ENCODE measurements around the gene SH2D5.

The SH2D5 gene

DNA sequence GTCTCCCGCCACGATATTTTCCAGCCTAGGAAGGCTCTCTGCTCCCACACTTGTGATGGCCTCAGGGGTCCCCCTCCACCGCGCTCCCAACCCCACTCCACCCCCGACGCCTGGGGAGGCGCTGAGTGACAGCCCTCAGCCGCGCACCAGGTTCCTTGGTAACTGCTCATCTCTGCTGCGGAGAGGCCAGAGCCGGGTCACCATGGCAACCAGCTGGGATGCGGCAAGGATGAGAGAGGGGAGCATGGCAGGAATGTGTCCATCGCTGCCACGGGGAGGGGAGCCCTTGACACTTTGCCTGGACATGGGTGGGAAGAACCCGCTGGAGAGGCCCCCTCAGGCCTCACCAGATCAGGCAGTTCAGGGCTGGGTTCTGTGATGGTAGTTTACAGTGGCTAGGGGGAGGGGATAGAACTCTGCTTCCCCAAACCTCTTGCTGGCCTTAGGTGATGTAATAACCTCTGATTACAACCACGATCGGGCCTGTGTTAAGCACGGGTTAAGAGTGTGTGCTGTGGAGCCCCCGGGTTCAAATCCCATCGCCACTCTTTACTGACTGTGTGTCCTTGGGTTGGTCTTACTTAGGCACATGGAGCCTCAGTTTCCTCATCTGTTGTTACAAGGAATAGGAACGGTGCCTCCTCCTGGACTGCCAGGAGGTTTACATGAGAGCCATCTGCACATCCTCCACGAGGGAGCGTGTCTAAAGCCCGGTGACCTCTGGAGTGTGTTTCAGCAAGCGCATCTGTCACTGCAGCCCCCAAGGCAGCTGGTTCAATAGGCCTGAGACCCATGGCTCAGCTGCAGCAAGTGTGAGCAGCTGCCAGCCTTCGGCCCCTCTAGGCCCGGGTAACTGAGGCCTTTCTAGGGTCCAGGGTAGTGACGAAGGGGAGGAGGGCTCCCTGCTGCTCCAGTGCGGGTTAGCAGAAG, 21.0 kb downstream of the SH2D5 start:
- 0 out of 3 replicates have a peak, but pooled peaks have one; percentile 22 for ATAC-seq
- no peak for TF ChIP-seq OSR1 (CRISPR knock-in tag; IDR thresholded peaks at IDR 0.05)
- no peak for TF ChIP-seq GLIS3 (CRISPR knock-in tag; IDR thresholded peaks at IDR 0.05)
- no peak for TF ChIP-seq PPARA (CRISPR knock-in tag; IDR thresholded peaks at IDR 0.05; ENCODE audit: borderline replicate concordance)
- no peak for TF ChIP-seq ESRRG (CRISPR knock-in tag; IDR thresholded peaks at IDR 0.05)
- TF ChIP-seq ZC3H10 (CRISPR knock-in tag; IDR thresholded peaks at IDR 0.05), result no peak
- TF ChIP-seq ISL1 (CRISPR knock-in tag; IDR thresholded peaks at IDR 0.05), result no peak

DNA sequence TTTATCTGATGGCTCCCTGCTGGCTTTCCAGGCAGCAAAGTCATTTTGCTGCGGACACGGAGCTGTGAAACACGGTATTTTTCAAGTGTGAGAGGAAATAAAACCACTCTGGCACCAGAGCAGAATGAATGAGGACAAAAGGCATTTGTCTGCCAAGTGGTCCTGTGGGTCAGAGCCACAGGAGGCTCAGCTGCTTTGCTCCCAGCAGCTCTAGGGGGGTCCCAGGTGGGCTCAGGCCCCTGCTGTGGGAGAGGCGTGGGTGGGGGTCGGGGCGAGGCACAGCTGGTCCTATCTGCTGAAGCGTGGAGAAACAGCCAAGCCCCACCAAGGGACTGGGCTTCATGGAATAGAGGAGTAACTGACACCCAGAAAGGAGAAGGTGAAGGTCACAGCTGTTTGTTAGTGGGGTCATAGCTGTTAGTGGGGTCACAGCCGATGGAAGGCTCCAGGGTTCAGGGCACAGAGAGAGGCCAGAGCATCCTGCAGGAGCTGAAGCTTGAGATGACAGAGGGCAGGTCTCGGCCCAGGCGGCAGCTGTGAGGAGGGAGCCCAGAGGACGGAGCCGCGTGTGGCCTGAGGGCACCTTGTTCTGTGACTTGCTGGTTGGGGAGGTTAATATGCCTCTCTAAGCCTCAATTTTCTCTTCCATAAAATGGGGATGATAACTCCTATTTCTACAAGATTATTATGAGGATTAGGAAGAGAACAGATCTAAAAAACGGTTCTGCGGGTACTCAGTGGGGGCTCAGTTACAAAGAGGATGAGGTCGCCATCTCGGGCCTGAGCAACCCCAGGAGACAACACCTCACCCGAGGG, 21.8 kb downstream of the SH2D5 start:
- no peak; the same call in 2 of the 3 replicates for ATAC-seq
- TF ChIP-seq PPARA (CRISPR knock-in tag; IDR thresholded peaks at IDR 0.05; ENCODE audit: borderline replicate concordance), result no peak
- no peak for TF ChIP-seq SNAI2 (CRISPR knock-in tag; IDR thresholded peaks at IDR 0.05)
- no peak for TF ChIP-seq OSR1 (CRISPR knock-in tag; IDR thresholded peaks at IDR 0.05)
- no peak for TF ChIP-seq BACH2 (CRISPR knock-in tag; IDR thresholded peaks at IDR 0.05; ENCODE audit: borderline replicate concordance)
- TF ChIP-seq ZNF70 (CRISPR knock-in tag; IDR thresholded peaks at IDR 0.05), result peak; percentile 53; the same call in 1 of the 2 replicates

DNA sequence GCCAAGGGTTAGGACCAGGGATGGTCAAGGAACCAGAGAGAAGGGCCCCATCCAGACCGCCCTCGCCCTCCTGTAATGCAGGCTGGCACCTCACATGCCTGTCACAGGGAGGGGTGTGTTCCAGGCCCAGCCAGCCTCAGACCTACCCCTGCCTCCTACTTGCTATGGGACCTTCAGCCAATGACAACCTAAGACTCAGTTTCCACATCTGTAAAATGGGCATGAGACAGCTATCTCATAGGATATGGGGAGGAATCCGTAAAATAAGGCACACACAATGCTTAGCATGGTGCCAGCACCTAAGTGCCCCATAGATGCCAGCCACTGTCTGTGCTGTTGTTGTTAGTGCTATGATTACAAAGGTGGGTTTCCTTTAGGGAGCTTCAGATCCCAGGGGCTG, 22.6 kb downstream of the SH2D5 start:
- TF ChIP-seq, protein P1, sequence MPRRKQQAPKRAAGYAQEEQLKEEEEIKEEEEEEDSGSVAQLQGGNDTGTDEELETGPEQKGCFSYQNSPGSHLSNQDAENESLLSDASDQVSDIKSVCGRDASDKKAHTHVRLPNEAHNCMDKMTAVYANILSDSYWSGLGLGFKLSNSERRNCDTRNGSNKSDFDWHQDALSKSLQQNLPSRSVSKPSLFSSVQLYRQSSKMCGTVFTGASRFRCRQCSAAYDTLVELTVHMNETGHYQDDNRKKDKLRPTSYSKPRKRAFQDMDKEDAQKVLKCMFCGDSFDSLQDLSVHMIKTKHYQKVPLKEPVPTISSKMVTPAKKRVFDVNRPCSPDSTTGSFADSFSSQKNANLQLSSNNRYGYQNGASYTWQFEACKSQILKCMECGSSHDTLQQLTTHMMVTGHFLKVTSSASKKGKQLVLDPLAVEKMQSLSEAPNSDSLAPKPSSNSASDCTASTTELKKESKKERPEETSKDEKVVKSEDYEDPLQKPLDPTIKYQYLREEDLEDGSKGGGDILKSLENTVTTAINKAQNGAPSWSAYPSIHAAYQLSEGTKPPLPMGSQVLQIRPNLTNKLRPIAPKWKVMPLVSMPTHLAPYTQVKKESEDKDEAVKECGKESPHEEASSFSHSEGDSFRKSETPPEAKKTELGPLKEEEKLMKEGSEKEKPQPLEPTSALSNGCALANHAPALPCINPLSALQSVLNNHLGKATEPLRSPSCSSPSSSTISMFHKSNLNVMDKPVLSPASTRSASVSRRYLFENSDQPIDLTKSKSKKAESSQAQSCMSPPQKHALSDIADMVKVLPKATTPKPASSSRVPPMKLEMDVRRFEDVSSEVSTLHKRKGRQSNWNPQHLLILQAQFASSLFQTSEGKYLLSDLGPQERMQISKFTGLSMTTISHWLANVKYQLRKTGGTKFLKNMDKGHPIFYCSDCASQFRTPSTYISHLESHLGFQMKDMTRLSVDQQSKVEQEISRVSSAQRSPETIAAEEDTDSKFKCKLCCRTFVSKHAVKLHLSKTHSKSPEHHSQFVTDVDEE (CRISPR knock-in tag; IDR thresholded peaks at IDR 0.05), result no peak
- TF ChIP-seq SNAI2 (CRISPR knock-in tag; IDR thresholded peaks at IDR 0.05) (no peak), ZNF70 (CRISPR knock-in tag; IDR thresholded peaks at IDR 0.05) (no peak), TOX (CRISPR knock-in tag; IDR thresholded peaks at IDR 0.05; ENCODE audit: borderline replicate concordance) (no peak), ARNTL (CRISPR knock-in tag; IDR thresholded peaks at IDR 0.05; ENCODE audit: borderline replicate concordance, low read depth) (no peak), ZFP3 (CRISPR knock-in tag; IDR thresholded peaks at IDR 0.05) (no peak), PPARA (CRISPR knock-in tag; IDR thresholded peaks at IDR 0.05; ENCODE audit: borderline replicate concordance) (no peak), GLIS3 (CRISPR knock-in tag; IDR thresholded peaks at IDR 0.05) (no peak), BACH2 (CRISPR knock-in tag; IDR thresholded peaks at IDR 0.05; ENCODE audit: borderline replicate concordance) (no peak), OSR1 (CRISPR knock-in tag; IDR thresholded peaks at IDR 0.05) (no peak), ISL1 (CRISPR knock-in tag; IDR thresholded peaks at IDR 0.05) (no peak), ZNF8 (CRISPR knock-in tag; IDR thresholded peaks at IDR 0.05) (no peak)
- TF ChIP-seq, protein P2, sequence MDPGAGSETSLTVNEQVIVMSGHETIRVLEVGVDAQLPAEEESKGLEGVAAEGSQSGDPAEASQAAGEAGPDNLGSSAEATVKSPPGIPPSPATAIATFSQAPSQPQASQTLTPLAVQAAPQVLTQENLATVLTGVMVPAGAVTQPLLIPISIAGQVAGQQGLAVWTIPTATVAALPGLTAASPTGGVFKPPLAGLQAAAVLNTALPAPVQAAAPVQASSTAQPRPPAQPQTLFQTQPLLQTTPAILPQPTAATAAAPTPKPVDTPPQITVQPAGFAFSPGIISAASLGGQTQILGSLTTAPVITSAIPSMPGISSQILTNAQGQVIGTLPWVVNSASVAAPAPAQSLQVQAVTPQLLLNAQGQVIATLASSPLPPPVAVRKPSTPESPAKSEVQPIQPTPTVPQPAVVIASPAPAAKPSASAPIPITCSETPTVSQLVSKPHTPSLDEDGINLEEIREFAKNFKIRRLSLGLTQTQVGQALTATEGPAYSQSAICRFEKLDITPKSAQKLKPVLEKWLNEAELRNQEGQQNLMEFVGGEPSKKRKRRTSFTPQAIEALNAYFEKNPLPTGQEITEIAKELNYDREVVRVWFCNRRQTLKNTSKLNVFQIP (CRISPR knock-in tag; IDR thresholded peaks at IDR 0.05; ENCODE audit: borderline replicate concordance, low read depth), result no peak
- TF ChIP-seq, protein P3, sequence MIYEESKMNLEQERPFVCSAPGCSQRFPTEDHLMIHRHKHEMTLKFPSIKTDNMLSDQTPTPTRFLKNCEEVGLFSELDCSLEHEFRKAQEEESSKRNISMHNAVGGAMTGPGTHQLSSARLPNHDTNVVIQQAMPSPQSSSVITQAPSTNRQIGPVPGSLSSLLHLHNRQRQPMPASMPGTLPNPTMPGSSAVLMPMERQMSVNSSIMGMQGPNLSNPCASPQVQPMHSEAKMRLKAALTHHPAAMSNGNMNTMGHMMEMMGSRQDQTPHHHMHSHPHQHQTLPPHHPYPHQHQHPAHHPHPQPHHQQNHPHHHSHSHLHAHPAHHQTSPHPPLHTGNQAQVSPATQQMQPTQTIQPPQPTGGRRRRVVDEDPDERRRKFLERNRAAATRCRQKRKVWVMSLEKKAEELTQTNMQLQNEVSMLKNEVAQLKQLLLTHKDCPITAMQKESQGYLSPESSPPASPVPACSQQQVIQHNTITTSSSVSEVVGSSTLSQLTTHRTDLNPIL (CRISPR knock-in tag; IDR thresholded peaks at IDR 0.05; ENCODE audit: low read depth), result no peak
- ATAC-seq, result no peak

DNA sequence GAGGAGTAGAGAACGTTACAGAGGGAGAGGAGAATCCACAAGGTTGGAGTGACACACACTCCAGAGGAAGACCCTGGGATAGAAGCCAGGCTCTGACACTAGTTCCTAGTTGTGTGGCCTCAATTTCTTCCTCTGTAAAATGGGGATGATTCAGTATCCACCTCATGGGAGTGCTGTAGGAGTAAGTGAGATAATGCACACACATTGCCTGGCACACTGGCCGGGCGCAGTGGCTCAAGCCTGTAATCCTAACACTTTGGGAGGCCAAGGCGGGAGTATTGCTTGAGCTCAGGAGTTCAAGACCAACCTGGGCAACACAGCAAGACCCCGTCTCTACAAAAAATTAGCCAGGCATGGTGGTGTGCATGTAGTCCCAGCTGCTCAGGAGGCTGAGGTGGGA, 23.6 kb downstream of the SH2D5 start:
- ATAC-seq, result no peak
- TF ChIP-seq ZC3H10 (CRISPR knock-in tag; IDR thresholded peaks at IDR 0.05) (no peak), ISL1 (CRISPR knock-in tag; IDR thresholded peaks at IDR 0.05) (no peak), SNAI2 (CRISPR knock-in tag; IDR thresholded peaks at IDR 0.05) (no peak), ZFP3 (CRISPR knock-in tag; IDR thresholded peaks at IDR 0.05) (no peak), TOX (CRISPR knock-in tag; IDR thresholded peaks at IDR 0.05; ENCODE audit: borderline replicate concordance) (no peak), ZNF70 (CRISPR knock-in tag; IDR thresholded peaks at IDR 0.05) (no peak), CSDC2 (CRISPR knock-in tag; IDR thresholded peaks at IDR 0.05) (no peak), OSR1 (CRISPR knock-in tag; IDR thresholded peaks at IDR 0.05) (no peak), ARNTL (CRISPR knock-in tag; IDR thresholded peaks at IDR 0.05; ENCODE audit: borderline replicate concordance, low read depth) (no peak), ZNF8 (CRISPR knock-in tag; IDR thresholded peaks at IDR 0.05) (no peak), BACH2 (CRISPR knock-in tag; IDR thresholded peaks at IDR 0.05; ENCODE audit: borderline replicate concordance) (no peak), ESRRG (CRISPR knock-in tag; IDR thresholded peaks at IDR 0.05) (no peak), RARB (CRISPR knock-in tag; IDR thresholded peaks at IDR 0.05) (no peak)
- TF ChIP-seq, protein P2 (CRISPR knock-in tag; IDR thresholded peaks at IDR 0.05; ENCODE audit: borderline replicate concordance, low read depth), result no peak
- TF ChIP-seq, protein P3 (CRISPR knock-in tag; IDR thresholded peaks at IDR 0.05; ENCODE audit: low read depth), result no peak
- TF ChIP-seq, protein P4, sequence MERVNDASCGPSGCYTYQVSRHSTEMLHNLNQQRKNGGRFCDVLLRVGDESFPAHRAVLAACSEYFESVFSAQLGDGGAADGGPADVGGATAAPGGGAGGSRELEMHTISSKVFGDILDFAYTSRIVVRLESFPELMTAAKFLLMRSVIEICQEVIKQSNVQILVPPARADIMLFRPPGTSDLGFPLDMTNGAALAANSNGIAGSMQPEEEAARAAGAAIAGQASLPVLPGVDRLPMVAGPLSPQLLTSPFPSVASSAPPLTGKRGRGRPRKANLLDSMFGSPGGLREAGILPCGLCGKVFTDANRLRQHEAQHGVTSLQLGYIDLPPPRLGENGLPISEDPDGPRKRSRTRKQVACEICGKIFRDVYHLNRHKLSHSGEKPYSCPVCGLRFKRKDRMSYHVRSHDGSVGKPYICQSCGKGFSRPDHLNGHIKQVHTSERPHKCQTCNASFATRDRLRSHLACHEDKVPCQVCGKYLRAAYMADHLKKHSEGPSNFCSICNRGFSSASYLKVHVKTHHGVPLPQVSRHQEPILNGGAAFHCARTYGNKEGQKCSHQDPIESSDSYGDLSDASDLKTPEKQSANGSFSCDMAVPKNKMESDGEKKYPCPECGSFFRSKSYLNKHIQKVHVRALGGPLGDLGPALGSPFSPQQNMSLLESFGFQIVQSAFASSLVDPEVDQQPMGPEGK (CRISPR knock-in tag; IDR thresholded peaks at IDR 0.05; ENCODE audit: borderline replicate concordance), result no peak
